Thoracic aorta (tissue), 2 donors: Measurements from ENCODE around the gene DCAF17. TPM values are rescaled to one million over a fixed set of nuclear protein-coding genes. Genes with fewer than 3 reads are reported as not detected.
"Not testable (repeated sequence)": the region's sequence is repeated elsewhere in the genome, so short reads cannot be mapped to it uniquely, and the experiment has no call there.

Experiments used
- ATAC-seq: fragments of 150-250 bp; one replicate; pipeline ENCODE4 v1.8.0; 2017; ENCODE audit warnings: low read depth; ENCODE audit not compliant: insufficient number of reproducible peaks, low FRiP score
- DNase-seq: peaks from one replicate; pipeline ENCODE4 v3.0.0-alpha.2; 2020; ENCODE audit warnings: low spot score
- H3K27ac ChIP-seq, 2 donors: fragments of 200-600 bp; sonication (generic); 1 replicate in 1 of 2; 2 replicates in 1 of 2; pipeline ENCODE4 v1.5.1; 2016; ENCODE audit warnings: mild to moderate bottlenecking in 2 of 2, moderate library complexity in 2 of 2
- H3K27me3 ChIP-seq: fragments of 200-600 bp; sonication (generic); replicated peaks from 2 replicates; pipeline ENCODE4 v1.6.0; 2016; ENCODE audit warnings: mild to moderate bottlenecking; ENCODE audit not compliant: insufficient read depth
- H3K36me3 ChIP-seq: fragments of 200-600 bp; sonication (generic); one replicate; pipeline ENCODE4 v1.5.1; 2016
- H3K4me1 ChIP-seq, 2 donors: fragments of 200-600 bp; sonication (generic); 1 replicate in 1 of 2; 2 replicates in 1 of 2; pipeline versions ENCODE4 v1.5.1 to v1.6.0; 2016; ENCODE audit warnings: low read depth in 2 of 2, mild to moderate bottlenecking in 1 of 2; ENCODE audit not compliant: control insufficient read depth in 1 of 2
- H3K4me3 ChIP-seq: fragments of 200-600 bp; sonication (generic); 2 replicates; pipeline ENCODE4 v1.5.1; 2016; ENCODE audit warnings: mild to moderate bottlenecking
- H3K9me3 ChIP-seq: fragments of 200-600 bp; sonication (generic); 2 replicates; pipeline ENCODE4 v1.5.1; 2016
- total RNA-seq, 2 donors: library from RNA; depleted of rRNA; stranded (reverse); fragments of >200 nt; gene quantifications; one replicate each; pipeline versions ENCODE4 v1.1.0 to v1.2.3, GENCODE V29; 2016
- TF ChIP-seq, protein P1 (sequence below): fragments of 200-600 bp; sonication (generic); IDR thresholded peaks from one replicate; pipeline ENCODE4 v1.5.1; 2019; ENCODE audit warnings: antibody characterized with exemption

Gene DCAF17
- total RNA-seq, 2 donors from 2014 or later = 27.3 to 47.4 TPM

DNA sequence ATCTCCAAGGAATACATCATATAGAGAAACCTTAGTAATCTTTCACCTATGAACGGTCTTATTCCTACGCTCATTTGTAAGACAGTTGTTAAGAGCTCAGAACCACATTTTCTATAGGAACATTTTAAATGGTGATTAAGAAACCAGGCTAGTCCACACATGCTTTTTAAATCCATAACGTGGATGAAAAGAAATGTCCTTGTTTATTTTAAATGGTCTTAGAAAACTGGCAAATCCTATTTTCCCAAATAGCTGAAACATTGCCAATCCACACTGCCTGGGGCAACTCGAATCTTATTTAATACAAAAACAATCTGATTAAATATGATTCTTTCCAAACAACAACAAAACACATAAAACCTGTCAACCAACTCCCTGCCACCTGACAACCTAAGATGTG is 23.9 kb upstream of the DCAF17 start:
- Histone ChIP-seq H3K27ac (no peak overlapping the region), H3K4me3 (no peak overlapping the region), H3K27me3 (no peaks in the 10 kb centered on the region), H3K36me3 (no peaks in the 10 kb centered on the region), H3K9me3 (no peaks in the 10 kb centered on the region), H3K4me1 (peaks cover 3 to 8% of the 10 kb centered on the region in 2 donors)
- ATAC-seq = no peak
- DNase-seq = no peak
- TF ChIP-seq, protein P1, sequence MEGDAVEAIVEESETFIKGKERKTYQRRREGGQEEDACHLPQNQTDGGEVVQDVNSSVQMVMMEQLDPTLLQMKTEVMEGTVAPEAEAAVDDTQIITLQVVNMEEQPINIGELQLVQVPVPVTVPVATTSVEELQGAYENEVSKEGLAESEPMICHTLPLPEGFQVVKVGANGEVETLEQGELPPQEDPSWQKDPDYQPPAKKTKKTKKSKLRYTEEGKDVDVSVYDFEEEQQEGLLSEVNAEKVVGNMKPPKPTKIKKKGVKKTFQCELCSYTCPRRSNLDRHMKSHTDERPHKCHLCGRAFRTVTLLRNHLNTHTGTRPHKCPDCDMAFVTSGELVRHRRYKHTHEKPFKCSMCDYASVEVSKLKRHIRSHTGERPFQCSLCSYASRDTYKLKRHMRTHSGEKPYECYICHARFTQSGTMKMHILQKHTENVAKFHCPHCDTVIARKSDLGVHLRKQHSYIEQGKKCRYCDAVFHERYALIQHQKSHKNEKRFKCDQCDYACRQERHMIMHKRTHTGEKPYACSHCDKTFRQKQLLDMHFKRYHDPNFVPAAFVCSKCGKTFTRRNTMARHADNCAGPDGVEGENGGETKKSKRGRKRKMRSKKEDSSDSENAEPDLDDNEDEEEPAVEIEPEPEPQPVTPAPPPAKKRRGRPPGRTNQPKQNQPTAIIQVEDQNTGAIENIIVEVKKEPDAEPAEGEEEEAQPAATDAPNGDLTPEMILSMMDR = no peak

DNA sequence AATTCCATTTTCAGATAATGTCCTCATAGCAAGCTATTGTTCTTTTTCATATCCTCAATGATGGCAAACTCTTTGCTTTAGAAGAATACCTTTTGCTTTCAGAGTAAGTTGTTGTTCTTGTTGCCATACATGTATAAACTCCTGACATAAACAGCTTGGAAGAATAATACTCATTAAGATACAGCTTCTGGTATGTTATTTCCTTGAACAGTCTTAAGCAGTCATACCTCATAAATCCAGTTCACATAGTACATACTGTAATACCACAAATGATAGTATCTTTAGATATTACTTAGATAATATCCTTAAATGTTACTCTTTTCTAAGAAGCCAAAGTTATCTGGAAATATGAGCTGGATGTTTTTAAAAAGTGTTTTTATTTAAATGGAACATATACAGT is 23.4 kb upstream of the DCAF17 start:
- no peak overlapping the region for H3K27ac ChIP-seq
- ATAC-seq = no peak
- H3K4me3 ChIP-seq = no peak overlapping the region
- H3K4me1 ChIP-seq = peaks cover 3 to 8% of the 10 kb centered on the region in 2 donors
- DNase-seq = no peak
- no peaks in the 10 kb centered on the region for H3K9me3 ChIP-seq
- H3K27me3 ChIP-seq = no peaks in the 10 kb centered on the region
- TF ChIP-seq, protein P1 = no peak
- H3K36me3 ChIP-seq = no peaks in the 10 kb centered on the region

DNA sequence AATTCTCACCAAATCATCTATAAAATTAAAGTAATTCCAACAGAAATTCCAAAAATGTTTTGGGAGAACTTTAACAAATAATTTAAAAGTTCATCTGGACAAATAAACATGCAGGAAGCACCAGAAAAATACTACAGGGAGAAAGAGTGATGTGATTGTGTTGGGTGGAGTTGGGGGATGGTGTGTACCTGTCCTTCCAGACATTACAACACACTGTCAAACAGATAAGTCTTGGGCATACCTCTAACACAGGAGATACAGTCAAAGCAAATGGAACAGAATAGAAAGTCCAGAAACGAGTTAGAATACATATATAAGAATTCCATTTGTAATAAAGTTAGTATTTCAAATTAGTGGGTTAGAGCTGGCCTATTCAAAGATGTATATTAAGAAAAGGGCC is 22.8 kb upstream of the DCAF17 start:
- no peak overlapping the region for H3K27ac ChIP-seq
- no peak for DNase-seq
- H3K27me3 ChIP-seq = no peaks in the 10 kb centered on the region
- no peaks in the 10 kb centered on the region for H3K36me3 ChIP-seq
- peaks cover 3 to 8% of the 10 kb centered on the region in 2 donors for H3K4me1 ChIP-seq
- no peak overlapping the region for H3K4me3 ChIP-seq
- TF ChIP-seq, protein P1 = no peak
- H3K9me3 ChIP-seq = no peaks in the 10 kb centered on the region
- no peak for ATAC-seq

DNA sequence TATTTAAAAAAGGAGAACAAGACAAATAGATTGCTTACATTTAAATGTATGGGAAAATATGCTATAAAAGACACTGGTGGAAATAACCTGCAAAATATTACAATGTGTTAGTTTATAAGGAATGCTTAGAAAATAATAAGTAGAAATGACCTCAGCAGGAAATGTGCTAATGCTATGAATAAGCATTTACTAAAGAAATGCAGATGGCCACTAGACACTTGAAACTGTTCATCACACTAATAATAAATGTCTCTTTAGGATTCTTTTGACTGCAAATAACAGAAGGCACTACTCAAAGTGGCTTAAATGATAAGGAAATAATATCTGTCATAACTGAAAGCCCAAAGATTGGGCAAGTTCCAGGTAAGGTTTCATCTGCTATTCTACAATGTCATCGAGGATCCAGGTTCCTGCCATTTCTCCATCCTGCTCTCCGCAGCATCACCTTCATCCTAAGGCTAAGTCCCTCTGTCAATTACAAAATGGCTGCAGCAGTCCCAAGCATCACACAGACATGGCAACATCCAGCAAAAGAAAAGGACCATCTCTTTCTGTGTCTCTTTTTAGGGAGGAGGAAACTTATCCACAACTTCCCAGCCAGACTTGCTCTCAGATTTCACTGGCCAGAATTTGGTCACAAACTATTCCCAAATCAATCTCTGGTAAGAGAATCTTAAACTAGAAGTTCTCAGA is 22.1 kb upstream of the DCAF17 start:
- no peaks in the 10 kb centered on the region for H3K36me3 ChIP-seq

GRCh38 chr2:171412571-171413175 is 21.4 kb upstream of the DCAF17 start:
- TF ChIP-seq, protein P1 = no peak
- H3K9me3 ChIP-seq = no peaks in the 10 kb centered on the region
- H3K4me1 ChIP-seq = peaks cover 3 to 8% of the 10 kb centered on the region in 2 donors
- H3K4me3 ChIP-seq = no peak overlapping the region
- no peak overlapping the region for H3K27ac ChIP-seq
- H3K27me3 ChIP-seq = no peaks in the 10 kb centered on the region
- H3K36me3 ChIP-seq = no peaks in the 10 kb centered on the region
- no peak for ATAC-seq
- DNase-seq = no peak

More for the DNA sequence above, 22.1 kb upstream of the DCAF17 start:
- DNase-seq = no peak
- Histone ChIP-seq H3K4me1 (peaks cover 3 to 8% of the 10 kb centered on the region in 2 donors), H3K9me3 (no peaks in the 10 kb centered on the region), H3K27me3 (no peaks in the 10 kb centered on the region), H3K27ac (no peak overlapping the region), H3K4me3 (no peak overlapping the region)
- TF ChIP-seq, protein P1 = no peak
- no peak for ATAC-seq

DNA sequence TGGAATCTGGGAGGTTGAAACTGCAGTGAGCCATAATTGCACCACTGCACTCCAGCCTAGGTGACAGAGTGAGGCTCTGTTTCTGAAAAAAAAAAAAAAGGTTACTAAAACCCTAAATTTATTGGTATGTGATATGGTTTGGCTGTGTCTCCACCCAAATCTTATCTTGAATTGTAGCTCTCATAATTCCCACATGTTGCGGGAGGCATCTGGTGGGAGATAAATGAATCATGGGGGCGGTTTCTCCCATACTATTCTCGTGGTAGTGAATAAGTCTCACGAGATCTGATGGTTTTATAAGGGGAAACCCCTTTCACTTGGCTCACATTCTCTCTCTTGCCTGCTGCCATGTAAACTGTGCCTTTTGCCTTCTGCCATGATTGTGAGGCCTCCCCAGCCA is 19.4 kb upstream of the DCAF17 start:
- ATAC-seq, H3K4me1 ChIP-seq, DNase-seq, H3K36me3 ChIP-seq, H3K9me3 ChIP-seq, H3K27ac ChIP-seq, H3K4me3 ChIP-seq, H3K27me3 ChIP-seq: not testable (repeated sequence)
